ENCODE measurements around the gene POLR2I. TPM values are rescaled to one million over a fixed set of nuclear protein-coding genes. Genes with fewer than 3 reads are reported as not detected.

POLR2I gene
- total RNA-seq, 1 donor from 2014 or later: 121 TPM

DNA sequence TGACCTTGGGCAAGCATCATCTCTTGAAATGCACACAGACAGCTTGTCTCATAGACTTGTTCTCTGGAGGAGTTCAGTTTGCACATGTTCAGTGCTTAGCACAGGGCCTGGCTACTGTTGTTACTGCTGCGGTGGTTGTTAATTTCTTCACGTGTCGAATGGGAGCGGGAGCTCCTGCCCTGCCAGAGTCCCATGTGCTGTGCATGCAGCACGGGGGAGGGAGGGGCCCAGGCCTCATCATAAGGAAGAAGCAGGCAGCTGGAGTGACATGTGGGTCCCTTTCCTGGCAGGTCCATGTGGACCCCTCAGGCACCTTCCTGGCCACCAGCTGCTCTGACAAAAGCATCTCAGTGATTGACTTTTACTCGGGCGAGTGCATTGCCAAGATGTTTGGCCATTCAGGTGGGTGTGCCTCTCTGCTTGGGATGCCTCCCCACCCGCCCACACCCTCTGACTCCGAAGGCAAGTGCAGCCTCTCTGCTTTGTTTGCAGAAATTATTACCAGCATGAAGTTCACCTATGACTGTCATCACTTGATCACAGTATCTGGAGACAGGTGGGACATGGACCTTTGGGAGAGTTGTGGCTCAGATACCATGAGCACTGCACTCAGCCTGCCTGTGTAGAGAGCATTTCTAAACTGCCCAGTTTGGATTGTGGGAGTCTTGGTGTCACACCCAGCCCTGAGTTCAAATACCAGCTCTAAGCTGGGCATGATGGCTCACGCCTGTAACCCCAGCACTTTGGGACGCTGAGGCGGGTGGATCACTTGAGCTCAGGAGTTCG lies 23.6 kb downstream of the POLR2I start:
- Histone ChIP-seq H3K27me3 (ENCODE audit: control insufficient read depth in 3 of 3, insufficient read depth in 3 of 3, low read length in 3 of 3) (no peaks in the 10 kb centered on the region), H3K4me1 (ENCODE audit: control insufficient read depth in 3 of 3, insufficient read depth in 3 of 3, low read length in 3 of 3) (no peaks in the 10 kb centered on the region), H3K9me3 (ENCODE audit: control insufficient read depth in 3 of 3, low read length in 3 of 3) (no peaks in the 10 kb centered on the region), H3K9ac (ENCODE audit: low read depth in 1 of 3, low read length in 3 of 3) (no peak overlapping the region), H3K4me3 (ENCODE audit: low read length in 3 of 3) (no peak overlapping the region), H3K27ac (ENCODE audit: low read depth, low read length) (no peak overlapping the region), H3K36me3 (ENCODE audit: control insufficient read depth in 3 of 3, insufficient read depth in 3 of 3, low read length in 3 of 3) (no peaks in the 10 kb centered on the region)

GRCh38 chr19:36089847-36090246 lies 24.8 kb downstream of the POLR2I start:
- no peak overlapping the region for H3K9ac ChIP-seq (ENCODE audit: low read depth in 1 of 3, low read length in 3 of 3)
- no peaks in the 10 kb centered on the region for H3K27me3 ChIP-seq (ENCODE audit: control insufficient read depth in 3 of 3, insufficient read depth in 3 of 3, low read length in 3 of 3)
- no peak overlapping the region for H3K4me3 ChIP-seq (ENCODE audit: low read length in 3 of 3)
- no peaks in the 10 kb centered on the region for H3K4me1 ChIP-seq (ENCODE audit: control insufficient read depth in 3 of 3, insufficient read depth in 3 of 3, low read length in 3 of 3)
- no peaks in the 10 kb centered on the region for H3K9me3 ChIP-seq (ENCODE audit: control insufficient read depth in 3 of 3, low read length in 3 of 3)
- no peaks in the 10 kb centered on the region for H3K36me3 ChIP-seq (ENCODE audit: control insufficient read depth in 3 of 3, insufficient read depth in 3 of 3, low read length in 3 of 3)
- H3K27ac ChIP-seq (ENCODE audit: low read depth, low read length): no peak overlapping the region

- no peaks in the 10 kb centered on the region for H3K27me3 ChIP-seq (ENCODE audit: control insufficient read depth in 3 of 3, insufficient read depth in 3 of 3, low read length in 3 of 3)
- no peaks in the 10 kb centered on the region for H3K4me1 ChIP-seq (ENCODE audit: control insufficient read depth in 3 of 3, insufficient read depth in 3 of 3, low read length in 3 of 3)
- H3K4me3 ChIP-seq (ENCODE audit: low read length in 3 of 3): no peak overlapping the region
- no peak overlapping the region for H3K27ac ChIP-seq (ENCODE audit: low read depth, low read length)
- H3K9ac ChIP-seq (ENCODE audit: low read depth in 1 of 3, low read length in 3 of 3): no peak overlapping the region
- H3K36me3 ChIP-seq (ENCODE audit: control insufficient read depth in 3 of 3, insufficient read depth in 3 of 3, low read length in 3 of 3): no peaks in the 10 kb centered on the region
- no peaks in the 10 kb centered on the region for H3K9me3 ChIP-seq (ENCODE audit: control insufficient read depth in 3 of 3, low read length in 3 of 3)
These were observed 28.3 kb downstream of the POLR2I start for GRCh38 chr19:36086326-36086725.

- no peaks in the 10 kb centered on the region for H3K4me1 ChIP-seq (ENCODE audit: control insufficient read depth in 3 of 3, insufficient read depth in 3 of 3, low read length in 3 of 3)
- H3K27me3 ChIP-seq (ENCODE audit: control insufficient read depth in 3 of 3, insufficient read depth in 3 of 3, low read length in 3 of 3): no peaks in the 10 kb centered on the region
- no peak overlapping the region for H3K9ac ChIP-seq (ENCODE audit: low read depth in 1 of 3, low read length in 3 of 3)
- H3K9me3 ChIP-seq (ENCODE audit: control insufficient read depth in 3 of 3, low read length in 3 of 3): no peaks in the 10 kb centered on the region
- H3K36me3 ChIP-seq (ENCODE audit: control insufficient read depth in 3 of 3, insufficient read depth in 3 of 3, low read length in 3 of 3): no peaks in the 10 kb centered on the region
- H3K4me3 ChIP-seq (ENCODE audit: low read length in 3 of 3): no peak overlapping the region
- H3K27ac ChIP-seq (ENCODE audit: low read depth, low read length): no peak overlapping the region
These were observed 30.3 kb downstream of the POLR2I start for GRCh38 chr19:36084231-36085009.

DNA sequence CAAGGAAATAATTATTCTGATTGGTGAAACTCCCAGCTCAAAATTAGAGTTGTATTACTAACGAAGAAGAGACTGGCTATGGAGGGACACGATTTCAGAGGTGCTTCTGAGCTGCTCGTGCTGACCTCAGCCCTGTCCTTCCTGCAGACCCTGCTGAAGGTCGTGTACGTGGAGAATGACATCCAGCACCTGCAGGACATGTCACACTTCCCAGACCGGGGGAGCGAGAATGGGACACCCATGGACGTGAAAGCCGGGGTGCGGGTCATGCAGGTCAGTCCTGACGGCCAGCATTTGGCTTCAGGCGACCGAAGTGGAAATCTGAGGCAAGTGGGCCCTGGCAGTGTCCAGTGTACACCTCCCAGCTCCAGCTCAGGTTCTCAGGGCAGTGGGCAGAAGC lies 31.8 kb downstream of the POLR2I start:
- no peak overlapping the region for H3K27ac ChIP-seq (ENCODE audit: low read depth, low read length)
- H3K4me1 ChIP-seq (ENCODE audit: control insufficient read depth in 3 of 3, insufficient read depth in 3 of 3, low read length in 3 of 3): no peaks in the 10 kb centered on the region
- H3K9me3 ChIP-seq (ENCODE audit: control insufficient read depth in 3 of 3, low read length in 3 of 3): no peaks in the 10 kb centered on the region
- H3K9ac ChIP-seq (ENCODE audit: low read depth in 1 of 3, low read length in 3 of 3): no peak overlapping the region
- no peaks in the 10 kb centered on the region for H3K36me3 ChIP-seq (ENCODE audit: control insufficient read depth in 3 of 3, insufficient read depth in 3 of 3, low read length in 3 of 3)
- H3K4me3 ChIP-seq (ENCODE audit: low read length in 3 of 3): no peak overlapping the region
- H3K27me3 ChIP-seq (ENCODE audit: control insufficient read depth in 3 of 3, insufficient read depth in 3 of 3, low read length in 3 of 3): no peaks in the 10 kb centered on the region

DNA sequence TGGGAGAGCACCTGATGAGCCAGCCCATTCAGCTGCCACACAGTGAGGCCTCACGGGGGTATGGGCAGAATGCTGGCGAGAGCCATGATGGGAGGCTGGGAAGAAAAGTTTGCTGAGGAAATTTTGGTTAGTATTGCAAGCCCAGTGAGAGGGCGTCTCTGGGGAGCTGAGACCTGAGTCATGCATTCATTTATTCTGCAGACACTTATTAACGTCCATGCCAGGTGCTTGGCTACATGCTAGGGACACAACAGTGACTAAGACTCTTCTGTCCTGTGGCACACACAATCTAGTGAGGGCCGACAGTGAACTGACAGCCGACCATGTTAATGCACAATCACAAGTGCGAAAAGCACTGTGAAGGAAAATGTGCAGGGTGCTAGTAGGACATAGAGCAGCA lies 32.8 kb downstream of the POLR2I start:
- H3K36me3 ChIP-seq (ENCODE audit: control insufficient read depth in 3 of 3, insufficient read depth in 3 of 3, low read length in 3 of 3): no peaks in the 10 kb centered on the region
- no peaks in the 10 kb centered on the region for H3K4me1 ChIP-seq (ENCODE audit: control insufficient read depth in 3 of 3, insufficient read depth in 3 of 3, low read length in 3 of 3)
- H3K27ac ChIP-seq (ENCODE audit: low read depth, low read length): no peak overlapping the region
- no peaks in the 10 kb centered on the region for H3K27me3 ChIP-seq (ENCODE audit: control insufficient read depth in 3 of 3, insufficient read depth in 3 of 3, low read length in 3 of 3)
- H3K9ac ChIP-seq (ENCODE audit: low read depth in 1 of 3, low read length in 3 of 3): no peak overlapping the region
- no peak overlapping the region for H3K4me3 ChIP-seq (ENCODE audit: low read length in 3 of 3)
- no peaks in the 10 kb centered on the region for H3K9me3 ChIP-seq (ENCODE audit: control insufficient read depth in 3 of 3, low read length in 3 of 3)

DNA sequence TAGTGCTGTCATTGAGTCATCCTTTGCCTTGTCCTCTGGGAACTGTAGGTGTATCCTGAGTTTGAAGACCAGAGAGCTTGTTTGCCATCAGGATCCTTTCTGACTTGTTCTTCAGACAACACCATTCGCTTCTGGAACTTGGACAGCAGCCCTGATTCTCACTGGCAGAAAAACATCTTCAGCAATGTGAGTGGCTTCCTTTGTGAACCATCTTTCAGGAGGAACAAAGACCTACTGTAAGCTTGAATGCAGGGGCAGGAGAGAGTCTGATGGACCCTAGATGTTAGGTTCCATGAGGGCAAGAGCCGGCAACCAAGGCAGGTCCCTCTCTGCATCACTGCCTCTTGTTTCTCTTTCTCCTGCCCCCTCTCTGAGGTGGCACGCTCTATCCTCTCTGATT lies 33.3 kb downstream of the POLR2I start:
- Histone ChIP-seq H3K9me3 (ENCODE audit: control insufficient read depth in 3 of 3, low read length in 3 of 3) (no peaks in the 10 kb centered on the region), H3K4me3 (ENCODE audit: low read length in 3 of 3) (no peak overlapping the region), H3K36me3 (ENCODE audit: control insufficient read depth in 3 of 3, insufficient read depth in 3 of 3, low read length in 3 of 3) (no peaks in the 10 kb centered on the region), H3K4me1 (ENCODE audit: control insufficient read depth in 3 of 3, insufficient read depth in 3 of 3, low read length in 3 of 3) (no peaks in the 10 kb centered on the region), H3K27me3 (ENCODE audit: control insufficient read depth in 3 of 3, insufficient read depth in 3 of 3, low read length in 3 of 3) (no peaks in the 10 kb centered on the region), H3K27ac (ENCODE audit: low read depth, low read length) (no peak overlapping the region), H3K9ac (ENCODE audit: low read depth in 1 of 3, low read length in 3 of 3) (no peak overlapping the region)

GRCh38 chr19:36079389-36079945 lies 35.2 kb downstream of the POLR2I start:
- H3K36me3 ChIP-seq (ENCODE audit: control insufficient read depth in 3 of 3, insufficient read depth in 3 of 3, low read length in 3 of 3): no peaks in the 10 kb centered on the region
- H3K9ac ChIP-seq (ENCODE audit: low read depth in 1 of 3, low read length in 3 of 3): no peak overlapping the region
- no peaks in the 10 kb centered on the region for H3K27me3 ChIP-seq (ENCODE audit: control insufficient read depth in 3 of 3, insufficient read depth in 3 of 3, low read length in 3 of 3)
- no peak overlapping the region for H3K4me3 ChIP-seq (ENCODE audit: low read length in 3 of 3)
- H3K9me3 ChIP-seq (ENCODE audit: control insufficient read depth in 3 of 3, low read length in 3 of 3): no peaks in the 10 kb centered on the region
- no peak overlapping the region for H3K27ac ChIP-seq (ENCODE audit: low read depth, low read length)
- H3K4me1 ChIP-seq (ENCODE audit: control insufficient read depth in 3 of 3, insufficient read depth in 3 of 3, low read length in 3 of 3): no peaks in the 10 kb centered on the region

GRCh38 chr19:36073121-36073876 lies 41.4 kb downstream of the POLR2I start:
- H3K36me3 ChIP-seq (ENCODE audit: control insufficient read depth in 3 of 3, insufficient read depth in 3 of 3, low read length in 3 of 3): no peaks in the 10 kb centered on the region
- no peak overlapping the region for H3K27ac ChIP-seq (ENCODE audit: low read depth, low read length)
- no peaks in the 10 kb centered on the region for H3K4me1 ChIP-seq (ENCODE audit: control insufficient read depth in 3 of 3, insufficient read depth in 3 of 3, low read length in 3 of 3)
- H3K27me3 ChIP-seq (ENCODE audit: control insufficient read depth in 3 of 3, insufficient read depth in 3 of 3, low read length in 3 of 3): no peaks in the 10 kb centered on the region
- H3K9me3 ChIP-seq (ENCODE audit: control insufficient read depth in 3 of 3, low read length in 3 of 3): no peaks in the 10 kb centered on the region
- no peak overlapping the region for H3K4me3 ChIP-seq (ENCODE audit: low read length in 3 of 3)
- H3K9ac ChIP-seq (ENCODE audit: low read depth in 1 of 3, low read length in 3 of 3): no peak overlapping the region

Data from skeletal muscle tissue (tissue), 4 donors.